VCaP (cell line): ENCODE data around the gene KPRP.

Source experiments
- H3K27ac ChIP-seq: fragments of 450-650 bp; 2 replicates; pipeline ENCODE4 v1.5.1; 2017
- TF ChIP-seq, protein P1 (sequence below): fragments of 450-650 bp; conservative IDR thresholded peaks from 2 replicates; pipeline ENCODE4 v1.5.1; 2017; ENCODE audit warnings: mild to moderate bottlenecking, moderate library complexity

The KPRP gene, protein sequence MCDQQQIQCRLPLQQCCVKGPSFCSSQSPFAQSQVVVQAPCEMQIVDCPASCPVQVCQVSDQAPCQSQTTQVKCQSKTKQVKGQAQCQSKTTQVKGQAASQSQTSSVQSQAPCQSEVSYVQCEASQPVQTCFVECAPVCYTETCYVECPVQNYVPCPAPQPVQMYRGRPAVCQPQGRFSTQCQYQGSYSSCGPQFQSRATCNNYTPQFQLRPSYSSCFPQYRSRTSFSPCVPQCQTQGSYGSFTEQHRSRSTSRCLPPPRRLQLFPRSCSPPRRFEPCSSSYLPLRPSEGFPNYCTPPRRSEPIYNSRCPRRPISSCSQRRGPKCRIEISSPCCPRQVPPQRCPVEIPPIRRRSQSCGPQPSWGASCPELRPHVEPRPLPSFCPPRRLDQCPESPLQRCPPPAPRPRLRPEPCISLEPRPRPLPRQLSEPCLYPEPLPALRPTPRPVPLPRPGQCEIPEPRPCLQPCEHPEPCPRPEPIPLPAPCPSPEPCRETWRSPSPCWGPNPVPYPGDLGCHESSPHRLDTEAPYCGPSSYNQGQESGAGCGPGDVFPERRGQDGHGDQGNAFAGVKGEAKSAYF

DNA sequence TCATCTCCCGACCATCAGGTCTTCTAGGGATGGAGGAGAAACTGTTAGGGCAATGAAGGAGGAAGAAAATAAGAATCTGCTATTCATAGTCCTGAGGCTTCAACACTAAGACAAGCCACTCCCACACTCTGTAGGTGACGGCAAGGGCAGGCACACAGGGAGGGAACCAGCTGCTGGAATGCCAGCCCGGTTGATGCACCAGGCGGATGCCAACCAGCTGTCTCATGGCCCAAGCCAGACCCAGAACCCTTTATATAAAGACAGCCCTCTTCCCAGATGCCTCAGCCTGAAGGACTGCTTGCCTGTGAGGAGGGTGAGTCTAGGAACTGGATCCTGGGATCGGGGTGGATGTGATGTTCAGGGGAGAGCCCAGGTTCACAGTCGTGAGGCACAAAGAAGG lies at the start of gene KPRP:
KPRP (plus strand) TSS at position 279 of the 400 bp plus-strand sequence. CDS start 1,564 bp downstream, outside the sequence.
- TF ChIP-seq, protein P1, sequence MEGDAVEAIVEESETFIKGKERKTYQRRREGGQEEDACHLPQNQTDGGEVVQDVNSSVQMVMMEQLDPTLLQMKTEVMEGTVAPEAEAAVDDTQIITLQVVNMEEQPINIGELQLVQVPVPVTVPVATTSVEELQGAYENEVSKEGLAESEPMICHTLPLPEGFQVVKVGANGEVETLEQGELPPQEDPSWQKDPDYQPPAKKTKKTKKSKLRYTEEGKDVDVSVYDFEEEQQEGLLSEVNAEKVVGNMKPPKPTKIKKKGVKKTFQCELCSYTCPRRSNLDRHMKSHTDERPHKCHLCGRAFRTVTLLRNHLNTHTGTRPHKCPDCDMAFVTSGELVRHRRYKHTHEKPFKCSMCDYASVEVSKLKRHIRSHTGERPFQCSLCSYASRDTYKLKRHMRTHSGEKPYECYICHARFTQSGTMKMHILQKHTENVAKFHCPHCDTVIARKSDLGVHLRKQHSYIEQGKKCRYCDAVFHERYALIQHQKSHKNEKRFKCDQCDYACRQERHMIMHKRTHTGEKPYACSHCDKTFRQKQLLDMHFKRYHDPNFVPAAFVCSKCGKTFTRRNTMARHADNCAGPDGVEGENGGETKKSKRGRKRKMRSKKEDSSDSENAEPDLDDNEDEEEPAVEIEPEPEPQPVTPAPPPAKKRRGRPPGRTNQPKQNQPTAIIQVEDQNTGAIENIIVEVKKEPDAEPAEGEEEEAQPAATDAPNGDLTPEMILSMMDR, result no peak
- peak within 1 kb of the TSS; percentile 8; the same call in 1 of the 2 replicates for H3K27ac ChIP-seq

DNA sequence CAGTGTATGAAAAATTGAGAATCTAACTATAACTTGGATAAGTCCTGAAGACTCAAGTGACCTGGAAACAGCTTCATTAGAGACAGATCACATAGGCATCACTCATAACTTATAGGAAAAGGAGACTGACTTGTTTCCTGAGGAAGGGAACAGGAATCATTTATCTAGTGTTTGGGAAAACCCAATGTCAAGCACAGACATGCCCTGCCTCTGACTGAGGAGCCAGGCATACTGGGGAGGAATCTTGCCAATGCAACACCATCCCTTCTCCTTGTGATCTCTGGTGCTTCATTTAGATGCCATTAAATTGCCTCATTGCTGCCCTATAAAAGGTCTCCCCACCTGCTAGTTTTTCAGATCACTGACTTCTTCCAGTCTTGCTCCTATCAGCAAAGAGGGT lies 39.6 kb upstream of the KPRP start:
- no peak overlapping the region for H3K27ac ChIP-seq
- TF ChIP-seq, protein P1, result no peak

DNA sequence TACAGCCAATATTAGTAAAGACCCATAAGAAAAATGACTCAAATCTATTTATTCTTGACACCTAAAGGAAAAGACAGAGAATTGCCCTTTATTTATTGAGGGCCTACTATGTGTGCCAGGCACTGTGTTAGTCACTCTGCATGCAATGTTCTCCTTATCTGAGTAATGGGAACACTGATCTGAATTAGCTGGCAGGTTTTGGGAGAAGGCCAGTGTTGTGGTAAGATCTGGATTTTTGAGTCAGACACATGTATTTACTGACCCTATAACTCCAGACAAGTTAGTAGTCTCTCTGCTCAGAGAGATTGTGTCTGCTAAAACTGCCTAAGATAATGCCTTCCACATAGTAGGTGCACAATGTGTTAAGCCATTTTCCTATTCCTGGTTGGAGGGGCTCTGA lies 32.6 kb upstream of the KPRP start:
- TF ChIP-seq, protein P1, result no peak

DNA sequence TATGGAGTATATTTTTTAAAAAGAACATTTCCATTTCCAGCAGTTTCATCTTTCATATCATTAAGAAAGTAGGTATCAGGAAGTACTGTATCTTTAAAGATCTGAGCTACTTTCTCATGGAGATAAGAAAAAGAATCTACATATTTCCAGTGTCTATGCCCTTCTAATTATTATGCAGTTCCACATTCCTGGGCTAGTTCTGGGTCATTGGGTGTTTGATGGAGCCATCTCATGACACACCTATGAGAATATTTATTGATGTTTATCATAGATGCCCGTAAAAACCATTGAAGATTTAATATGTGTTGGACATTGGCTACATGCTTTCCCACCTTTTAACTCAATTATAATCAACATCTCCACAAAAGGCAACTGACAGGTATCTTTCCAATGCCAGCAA lies 28.8 kb upstream of the KPRP start:
- no peak overlapping the region for H3K27ac ChIP-seq
- TF ChIP-seq, protein P1, result no peak

More for the DNA sequence above, 32.6 kb upstream of the KPRP start:
- H3K27ac ChIP-seq, result no peak overlapping the region

DNA sequence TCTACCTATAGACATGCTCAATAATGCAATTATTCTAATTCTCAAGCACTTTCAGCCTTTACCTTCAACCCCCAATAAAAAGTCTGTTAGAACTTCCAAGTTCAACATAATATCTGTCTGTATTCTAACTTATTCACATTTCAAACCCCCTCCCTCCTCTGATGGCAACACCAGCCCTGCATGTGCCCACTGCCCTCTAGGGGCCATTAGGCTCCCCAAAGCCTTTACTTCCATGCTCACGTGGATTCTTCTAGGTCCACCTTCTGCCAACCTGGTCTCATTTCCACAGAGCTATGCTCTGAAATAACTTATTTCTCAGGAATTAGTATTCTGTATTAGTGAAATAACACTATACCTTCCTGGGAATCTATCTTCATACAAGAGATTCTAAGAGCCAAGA lies 22.2 kb upstream of the KPRP start:
- H3K27ac ChIP-seq, result no peak overlapping the region
- TF ChIP-seq, protein P1, result peak; percentile 65

DNA sequence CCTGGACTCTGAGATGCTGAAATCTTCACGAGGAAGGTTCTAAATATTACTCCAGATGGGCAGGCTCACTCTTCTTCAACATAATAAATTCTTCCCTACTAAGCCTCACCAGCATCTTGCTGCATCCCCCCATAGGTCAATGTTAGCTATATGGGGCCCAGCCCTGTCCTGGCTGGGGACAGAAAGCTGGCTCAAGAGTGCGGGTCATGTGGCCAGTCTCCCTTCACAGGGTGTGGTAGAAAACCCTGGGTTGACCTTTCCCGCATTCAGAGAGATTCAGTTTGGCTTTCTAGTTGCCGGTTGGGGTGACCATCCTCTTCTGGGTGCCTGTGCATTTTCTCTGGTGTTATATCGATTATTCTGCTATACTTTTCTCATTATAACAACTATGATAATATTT lies 19.8 kb upstream of the KPRP start:
- no peak overlapping the region for H3K27ac ChIP-seq
- TF ChIP-seq, protein P1, result no peak

DNA sequence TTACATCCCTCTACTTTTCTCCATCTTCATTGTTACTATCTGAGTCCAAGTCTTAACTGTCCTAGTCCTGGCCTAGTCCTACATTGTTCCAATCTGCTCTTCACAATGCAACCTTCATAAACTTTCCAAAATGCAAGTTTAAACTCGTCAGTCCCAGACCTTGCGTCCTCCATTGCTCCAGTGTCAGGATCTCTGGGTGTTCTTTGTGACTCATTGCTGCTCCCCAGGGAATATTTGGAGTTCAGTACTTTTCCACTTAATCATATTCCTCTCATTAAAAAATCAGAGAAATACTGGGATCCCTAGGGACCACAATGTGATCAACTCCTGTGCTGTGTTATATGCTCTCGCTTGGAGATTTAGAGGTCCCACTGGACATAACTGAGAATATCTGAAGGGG lies 18.0 kb upstream of the KPRP start:
- H3K27ac ChIP-seq, result no peak overlapping the region
- TF ChIP-seq, protein P1, result no peak
